C4-2B (cell line): Measurements from ENCODE around the gene THBS4.

Source experiments
- ZFX ChIP-seq: fragments of 450-650 bp; IDR thresholded peaks from 2 replicates; pipeline ENCODE4 v1.6.1; 2017
- TF ChIP-seq, protein P1 (sequence below): fragments of 450-650 bp; conservative IDR thresholded peaks from 2 replicates; pipeline ENCODE4 v1.5.1; 2017; ENCODE audit warnings: mild to moderate bottlenecking

GRCh38 chr5:80094236-80094738 is 59.1 kb downstream of the THBS4 start:
- TF ChIP-seq, protein P1, sequence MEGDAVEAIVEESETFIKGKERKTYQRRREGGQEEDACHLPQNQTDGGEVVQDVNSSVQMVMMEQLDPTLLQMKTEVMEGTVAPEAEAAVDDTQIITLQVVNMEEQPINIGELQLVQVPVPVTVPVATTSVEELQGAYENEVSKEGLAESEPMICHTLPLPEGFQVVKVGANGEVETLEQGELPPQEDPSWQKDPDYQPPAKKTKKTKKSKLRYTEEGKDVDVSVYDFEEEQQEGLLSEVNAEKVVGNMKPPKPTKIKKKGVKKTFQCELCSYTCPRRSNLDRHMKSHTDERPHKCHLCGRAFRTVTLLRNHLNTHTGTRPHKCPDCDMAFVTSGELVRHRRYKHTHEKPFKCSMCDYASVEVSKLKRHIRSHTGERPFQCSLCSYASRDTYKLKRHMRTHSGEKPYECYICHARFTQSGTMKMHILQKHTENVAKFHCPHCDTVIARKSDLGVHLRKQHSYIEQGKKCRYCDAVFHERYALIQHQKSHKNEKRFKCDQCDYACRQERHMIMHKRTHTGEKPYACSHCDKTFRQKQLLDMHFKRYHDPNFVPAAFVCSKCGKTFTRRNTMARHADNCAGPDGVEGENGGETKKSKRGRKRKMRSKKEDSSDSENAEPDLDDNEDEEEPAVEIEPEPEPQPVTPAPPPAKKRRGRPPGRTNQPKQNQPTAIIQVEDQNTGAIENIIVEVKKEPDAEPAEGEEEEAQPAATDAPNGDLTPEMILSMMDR = no peak
- TF ChIP-seq ZFX = no peak
